HCT116 (cell line): ENCODE results near the gene SH3PXD2A. TPM values are rescaled to one million over a fixed set of nuclear protein-coding genes. Genes with fewer than 3 reads are reported as not detected.

ENCODE experiments used
- ATAC-seq: fragments of 200-7000 bp; cut with Tn5 transposase; 2 replicates; pipeline ENCODE4 v1.9.1; 2020; ENCODE audit warnings: mild to moderate bottlenecking, moderate library complexity
- BruUV-seq: library from RNA; stranded (reverse); fragments of 400-500 nt; replicated peaks from 2 replicates; lab custom pipeline; 2021; lab: Mats Ljungman, UMichigan
- CTCF ChIA-PET: fragments of 300-600 bp; sonication (Branson Sonifier 250); formaldehyde crosslinking; loops from one replicate; lab custom pipeline; 2021; ENCODE audit warnings: antibody characterized with exemption; lab: Charles Lee
- POLR2A ChIA-PET: fragments of 300-600, 350-600 bp; sonication (Branson Sonifier 250); formaldehyde crosslinking; loops from one replicate; lab custom pipeline; 2021; ENCODE audit warnings: antibody characterized with exemption; lab: Charles Lee
- RAD21 ChIA-PET, 2 experiments: fragments of 300-600 bp; sonication (Branson Sonifier 250); formaldehyde crosslinking; loops; one replicate each; lab custom pipeline; 2023; ENCODE audit warnings: low total read pairs in 2 of 2; ENCODE audit not compliant: uncharacterized antibody in 2 of 2, unreplicated experiment in 2 of 2, low non-redundant PET in 1 of 2; lab: Charles Lee
- DNase-seq: peaks from one replicate; pipeline ENCODE4 v3.0.0-alpha.2; 2010; ENCODE audit warnings: low read depth, low spot score
- H2AFZ ChIP-seq: fragments of 200-600 bp; shearing (Covaris generic), sonication (generic); 2 replicates; pipeline ENCODE4 v1.6.1; 2017; ENCODE audit warnings: low read depth, mixed run types, mixed read lengths, antibody characterized with exemption, low read length; ENCODE audit not compliant: poor library complexity, severe bottlenecking
- H3K27ac ChIP-seq: 2 replicates; pipeline ENCODE4 v1.5.1; 2012; ENCODE audit warnings: low read depth, low read length
- H3K27me3 ChIP-seq: fragments of 200-600 bp; sonication (generic); 2 replicates; pipeline ENCODE4 v1.6.1; 2016; ENCODE audit warnings: mixed run types, low read length, mixed read lengths; ENCODE audit not compliant: insufficient read depth
- H3K36me3 ChIP-seq, 2 experiments: fragments of 200-500 bp in 1 of 2; fragments of 200-600 bp in 1 of 2; sonication (Bioruptor generic) in 1 of 2; sonication (generic) in 1 of 2; 2 replicates each; pipeline versions ENCODE4 v1.5.1 to v1.6.1; 2014 to 2016; ENCODE audit warnings: low read length in 2 of 2, inconsistent platforms in 1 of 2, mixed read lengths in 1 of 2, mixed run types in 1 of 2; ENCODE audit not compliant: insufficient read depth in 2 of 2, control insufficient read depth in 1 of 2
- H3K4me1 ChIP-seq, 2 experiments: fragments of 200-600 bp in 1 of 2; sonication (generic) in 1 of 2; 2 replicates each; pipeline versions ENCODE4 v1.5.1 to v1.6.1; 2012 to 2017; ENCODE audit warnings: low read length in 2 of 2, inconsistent platforms in 1 of 2, mild to moderate bottlenecking in 1 of 2, mixed read lengths in 1 of 2, mixed run types in 1 of 2, moderate library complexity in 1 of 2; ENCODE audit not compliant: insufficient read depth in 2 of 2, control insufficient read depth in 1 of 2
- H3K4me2 ChIP-seq: fragments of 200-600 bp; sonication (generic); 2 replicates; pipeline ENCODE4 v1.6.1; 2017; ENCODE audit warnings: mixed run types, low read length, mixed read lengths
- H3K4me3 ChIP-seq, 2 experiments: fragments of 200-600 bp in 1 of 2; sonication (generic) in 1 of 2; replicated peaks in 1 of 2; 2 replicates each; pipeline ENCODE4 v1.5.1; 2011 to 2016; ENCODE audit warnings: low read length in 2 of 2, control low read depth in 1 of 2, low read depth in 1 of 2, mild to moderate bottlenecking in 1 of 2, mixed read lengths in 1 of 2, mixed run types in 1 of 2
- H3K79me2 ChIP-seq: fragments of 200-600 bp; sonication (generic); 2 replicates; pipeline ENCODE4 v1.6.1; 2017; ENCODE audit warnings: mild to moderate bottlenecking, mixed run types, low read length, moderate library complexity, mixed read lengths; ENCODE audit not compliant: insufficient read depth
- H3K9ac ChIP-seq: fragments of 200-600 bp; sonication (generic); 2 replicates; pipeline ENCODE4 v1.6.1; 2016; ENCODE audit warnings: low read length, mixed read lengths
- H3K9me2 ChIP-seq: fragments of 200-600 bp; sonication (generic), shearing (Covaris generic); 2 replicates; pipeline ENCODE4 v1.6.1; 2017; ENCODE audit warnings: mixed run types, mild to moderate bottlenecking, moderate library complexity; ENCODE audit not compliant: insufficient read depth
- H3K9me3 ChIP-seq, 2 experiments: fragments of 200-500 bp in 1 of 2; fragments of 200-600 bp in 1 of 2; sonication (Bioruptor generic) in 1 of 2; sonication (generic) in 1 of 2; 2 replicates each; pipeline ENCODE4 v1.6.1; 2014 to 2017; ENCODE audit warnings: low read length in 2 of 2, mixed read lengths in 2 of 2, inconsistent platforms in 1 of 2, low read depth in 1 of 2, mild to moderate bottlenecking in 1 of 2, mixed run types in 1 of 2, moderate library complexity in 1 of 2; ENCODE audit not compliant: control insufficient read depth in 1 of 2, insufficient read depth in 1 of 2
- H4K20me1 ChIP-seq: fragments of 200-600 bp; sonication (generic), shearing (Covaris generic); 2 replicates; pipeline ENCODE4 v1.6.1; 2017; ENCODE audit warnings: mixed run types, mild to moderate bottlenecking, moderate library complexity; ENCODE audit not compliant: insufficient read depth
- ELF1 ChIP-seq: IDR thresholded peaks from 2 replicates; pipeline ENCODE4 v1.6.1; 2012; ENCODE audit warnings: low read depth, borderline replicate concordance
- EZH2phosphoT487 ChIP-seq: fragments of 200-600 bp; IDR thresholded peaks from 2 replicates; pipeline ENCODE4 v1.6.1; 2018; ENCODE audit warnings: antibody characterized with exemption, borderline replicate concordance
- FOSL1 ChIP-seq: IDR thresholded peaks from 2 replicates; pipeline ENCODE4 v1.6.1; 2012; ENCODE audit warnings: low read depth
- intact Hi-C: fragments of 100-400 bp; cut with micrococcal nuclease; formaldehyde crosslinking; loops from 2 replicates; pipeline ENCODE4 v1.10.0; 2022
- total RNA-seq: library from RNA; stranded (reverse); gene quantifications from one replicate; pipeline ENCODE4 v1.2.1, GENCODE V29; 2021; ENCODE audit not compliant: unreplicated experiment
- TF ChIP-seq, protein P1 (sequence below): IDR thresholded peaks from 2 replicates; pipeline ENCODE4 v1.6.1; 2011; ENCODE audit warnings: mild to moderate bottlenecking, low read length, moderate library complexity; ENCODE audit not compliant: insufficient replicate concordance; ENCODE audit errors: extremely low read depth
- TF ChIP-seq, protein P2 (sequence below): IDR thresholded peaks from 2 replicates; pipeline ENCODE4 v1.6.1; 2012

Gene SH3PXD2A
- total RNA-seq, 1 experiment from 2014 or later, result 8.7 TPM

DNA sequence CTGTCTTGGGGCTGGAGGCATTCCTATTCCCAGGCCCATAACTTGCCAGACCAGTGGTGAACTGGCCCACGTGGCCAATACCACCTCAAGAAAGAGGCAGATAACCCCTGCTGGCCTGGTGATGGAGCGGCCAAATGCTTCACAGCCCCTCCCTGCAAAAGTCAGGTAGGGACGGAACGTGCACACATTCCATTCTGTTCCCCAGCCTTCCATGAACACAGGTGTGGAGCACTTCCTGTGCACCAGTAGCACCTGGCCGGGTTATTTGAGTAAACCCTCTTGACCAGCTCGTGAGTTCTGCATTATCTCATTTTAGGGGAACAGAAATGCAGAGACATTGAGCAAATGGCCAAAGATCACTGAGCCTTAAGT, 134.4 kb downstream of the SH3PXD2A start (continued):
- TF ChIP-seq, protein P1, sequence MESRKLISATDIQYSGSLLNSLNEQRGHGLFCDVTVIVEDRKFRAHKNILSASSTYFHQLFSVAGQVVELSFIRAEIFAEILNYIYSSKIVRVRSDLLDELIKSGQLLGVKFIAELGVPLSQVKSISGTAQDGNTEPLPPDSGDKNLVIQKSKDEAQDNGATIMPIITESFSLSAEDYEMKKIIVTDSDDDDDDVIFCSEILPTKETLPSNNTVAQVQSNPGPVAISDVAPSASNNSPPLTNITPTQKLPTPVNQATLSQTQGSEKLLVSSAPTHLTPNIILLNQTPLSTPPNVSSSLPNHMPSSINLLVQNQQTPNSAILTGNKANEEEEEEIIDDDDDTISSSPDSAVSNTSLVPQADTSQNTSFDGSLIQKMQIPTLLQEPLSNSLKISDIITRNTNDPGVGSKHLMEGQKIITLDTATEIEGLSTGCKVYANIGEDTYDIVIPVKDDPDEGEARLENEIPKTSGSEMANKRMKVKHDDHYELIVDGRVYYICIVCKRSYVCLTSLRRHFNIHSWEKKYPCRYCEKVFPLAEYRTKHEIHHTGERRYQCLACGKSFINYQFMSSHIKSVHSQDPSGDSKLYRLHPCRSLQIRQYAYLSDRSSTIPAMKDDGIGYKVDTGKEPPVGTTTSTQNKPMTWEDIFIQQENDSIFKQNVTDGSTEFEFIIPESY, result no peak
- TF ChIP-seq, protein P2, sequence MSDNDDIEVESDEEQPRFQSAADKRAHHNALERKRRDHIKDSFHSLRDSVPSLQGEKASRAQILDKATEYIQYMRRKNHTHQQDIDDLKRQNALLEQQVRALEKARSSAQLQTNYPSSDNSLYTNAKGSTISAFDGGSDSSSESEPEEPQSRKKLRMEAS, result no peak
- TF ChIP-seq ELF1, result no peak

DNA sequence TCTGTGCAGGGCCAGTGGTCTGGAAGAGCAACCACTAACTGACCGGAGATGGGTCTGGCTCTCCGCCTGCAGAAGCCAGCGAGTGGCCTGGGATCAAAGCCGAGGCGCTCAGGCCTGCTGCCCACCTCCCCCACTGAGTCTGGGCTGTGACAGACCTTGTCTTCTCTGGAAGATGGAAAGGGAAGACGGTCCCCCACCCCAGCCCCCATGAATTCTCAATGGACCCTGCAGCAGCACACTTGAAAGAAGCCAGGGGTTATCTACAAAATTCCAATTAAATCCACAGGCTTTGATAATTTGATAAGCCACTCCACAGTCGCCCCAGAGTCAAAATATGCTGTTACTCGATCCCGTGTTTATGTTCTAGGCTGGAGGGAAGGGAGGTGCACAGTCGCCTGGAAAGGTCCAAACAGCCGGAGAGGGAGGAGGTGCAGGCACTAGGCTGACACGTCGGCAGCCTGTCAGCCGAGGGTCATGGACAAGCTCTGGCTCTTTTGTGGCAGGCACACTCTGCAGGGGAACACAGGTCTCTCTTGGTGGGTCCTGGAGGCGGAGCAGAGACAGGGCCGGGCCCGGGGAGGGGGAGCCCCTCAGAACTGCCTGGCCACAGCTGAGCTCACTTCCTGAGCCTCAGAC, 134.9 kb downstream of the SH3PXD2A start:
- H3K4me1 ChIP-seq, result peaks cover 23 to 25% of the 10 kb centered on the region in 2 experiments
- no peaks in the 10 kb centered on the region for H3K27me3 ChIP-seq
- no peaks in the 10 kb centered on the region for H3K79me2 ChIP-seq
- ChIA-PET POLR2A (no interaction called here), CTCF (interaction anchor here (0.9 kb wide), 1 partner anchor 13 kb away, joined by 3 read pairs; no protein-coding TSS in a partner anchor), RAD21 (no interaction called here)
- no peak overlapping the region for H3K4me2 ChIP-seq
- no peak overlapping the region for H3K4me3 ChIP-seq
- H3K9me2 ChIP-seq, result no peaks in the 10 kb centered on the region
- H3K9ac ChIP-seq, result no peak overlapping the region
- ATAC-seq (no peak), DNase-seq (no peak)
- no peaks in the 10 kb centered on the region for H4K20me1 ChIP-seq
- no peak overlapping the region for H3K27ac ChIP-seq
- intact Hi-C loops, result no loop called here
- TF ChIP-seq EZH2phosphoT487 (no peak), FOSL1 (no peak)
- no TSS peak for BruUV-seq
- H2AFZ ChIP-seq, result no peak overlapping the region
- no peaks in the 10 kb centered on the region for H3K36me3 ChIP-seq
- H3K9me3 ChIP-seq, result no peaks in the 10 kb centered on the region
